Activated CD8-positive, alpha-beta memory T cell treated with anti-CD3 and anti-CD28 coated beads, Interleukin-2, amount 50 U/mL, for 24 hours (primary cell): Measurements from ENCODE around the gene GLI1.

Experiments used
- DNase-seq: peaks from one replicate; pipeline ENCODE4 v3.0.0-alpha.2; 2020; ENCODE audit errors: extremely low read depth

Gene GLI1

DNA sequence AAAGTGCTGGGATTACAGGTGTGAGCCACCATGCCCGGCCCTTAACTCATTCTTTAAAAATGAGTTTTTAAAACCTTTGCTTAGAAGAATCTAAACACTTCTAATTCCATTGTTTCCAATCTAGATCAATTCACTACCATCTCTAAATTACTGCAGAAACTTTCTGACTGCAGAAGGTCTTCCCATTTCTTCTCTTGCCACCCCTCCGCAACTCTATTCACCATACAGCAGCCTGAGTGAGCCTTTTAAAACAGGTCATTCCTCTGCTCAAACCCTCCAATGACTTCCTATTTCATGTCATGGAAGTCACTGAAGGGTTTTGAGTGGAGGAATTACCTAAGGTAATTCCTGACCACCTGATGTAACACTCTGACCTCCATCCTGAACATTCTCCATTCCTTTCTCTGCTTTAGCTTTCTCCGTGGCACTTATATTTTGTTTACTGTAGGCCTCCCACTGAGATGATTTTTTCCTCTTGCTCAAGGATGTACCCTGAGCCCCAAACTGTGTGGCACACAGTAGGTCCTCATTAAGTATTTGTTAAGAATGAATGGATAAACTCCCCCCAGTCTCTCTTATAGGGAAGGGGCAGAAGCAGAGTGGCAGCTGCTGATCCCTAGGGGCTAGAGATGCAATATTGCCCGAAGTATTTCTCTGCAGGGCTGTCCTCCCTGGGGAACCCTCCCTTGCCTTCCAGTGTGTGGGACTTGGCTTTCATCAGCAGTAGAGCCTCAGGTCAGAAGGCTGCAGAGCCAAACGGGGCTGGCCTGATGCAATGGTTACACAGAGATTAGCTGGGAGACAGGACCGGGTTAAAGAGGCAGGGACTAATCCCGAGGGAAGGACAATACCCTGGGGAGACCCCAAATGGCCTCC lies 59.6 kb downstream of the GLI1 start:
- no peak for DNase-seq

DNA sequence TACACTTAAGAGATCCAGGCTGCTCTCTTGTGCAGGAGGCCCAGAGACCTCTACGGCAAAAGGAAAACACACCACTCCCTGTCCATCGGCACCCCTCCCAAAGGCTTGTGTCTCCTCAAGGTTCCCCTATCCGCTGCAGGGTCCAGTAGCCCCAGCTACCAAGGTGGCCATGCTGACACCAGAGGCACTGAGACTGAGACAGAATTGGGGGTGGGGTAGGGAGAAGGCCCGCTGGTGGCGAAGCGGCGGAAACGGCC lies 60.1 kb downstream of the GLI1 start:
- no peak for DNase-seq

DNA sequence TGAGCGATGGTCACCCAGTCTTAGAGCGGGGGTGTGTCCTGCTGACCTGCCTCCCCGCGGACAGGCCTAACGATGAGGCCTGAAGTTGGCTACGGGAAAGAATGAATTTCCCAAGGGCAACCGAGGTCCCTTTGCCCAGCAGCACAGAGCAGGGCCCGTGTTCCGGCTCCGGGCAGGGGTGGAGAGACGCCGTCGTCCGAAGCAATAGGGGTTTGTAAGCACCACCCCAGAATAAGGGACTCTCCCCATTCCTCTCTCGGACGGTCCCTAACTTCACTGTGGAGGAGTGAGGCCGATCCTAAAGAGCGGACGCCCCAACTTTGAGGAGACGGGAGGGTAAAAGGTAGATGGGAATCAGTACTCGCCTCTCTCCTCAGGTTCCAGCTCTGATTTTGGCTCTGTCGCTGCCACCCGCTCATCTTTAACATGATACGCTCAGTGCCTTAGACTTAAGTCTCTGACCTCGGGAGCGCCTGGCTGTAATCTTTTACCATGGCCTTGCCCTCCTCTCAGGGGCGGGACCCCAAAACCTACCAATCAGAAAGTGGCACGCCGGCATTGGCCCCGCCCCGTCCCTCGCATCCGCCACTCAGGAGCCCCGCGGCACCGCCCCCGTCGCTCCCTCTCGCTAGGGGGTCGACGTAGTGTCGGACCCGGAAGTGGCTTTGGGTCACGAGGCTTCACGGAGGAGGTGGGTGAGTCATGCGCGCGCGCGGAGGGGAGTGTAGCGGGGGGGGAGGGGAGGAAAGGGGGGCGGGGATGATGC lies 60.7 kb downstream of the GLI1 start, which contains the start of gene DDIT3:
Gene DDIT3, minus strand, starts transcription at position 462 of the 766 bp plus-strand sequence. CDS start 3,108 bp downstream, outside the sequence.
- peak; percentile 98 for DNase-seq

DNA sequence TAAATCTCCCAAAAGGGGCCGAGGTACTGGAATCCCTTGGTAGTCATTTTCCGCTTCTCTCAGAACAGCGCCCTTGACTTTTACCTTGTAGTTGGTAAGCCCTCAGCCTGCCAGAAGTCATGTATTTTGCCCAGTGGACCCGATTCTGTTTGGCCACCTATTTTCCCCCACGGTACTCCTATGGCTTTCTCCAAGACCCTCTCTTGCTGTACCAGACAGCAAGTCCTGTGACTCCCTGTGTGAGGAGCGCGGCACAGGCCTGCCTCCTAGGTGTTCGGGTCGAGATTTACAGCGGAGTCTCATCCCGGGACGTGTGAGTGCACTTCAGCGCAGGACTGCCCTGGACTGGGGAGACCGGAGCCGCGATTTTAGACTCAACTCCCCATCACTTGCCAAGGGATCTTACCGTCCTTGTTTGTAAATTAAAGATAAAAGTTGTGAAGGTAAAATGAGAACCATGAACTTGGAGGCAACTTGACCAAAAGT lies 62.0 kb downstream of the GLI1 start:
- DNase-seq = no peak
